PC-3 (cell line): ENCODE data around the gene COX7A2. TPM values are rescaled to one million over a fixed set of nuclear protein-coding genes. Genes with fewer than 3 reads are reported as not detected.

ENCODE experiments used
- ATAC-seq: fragments of 200-7000 bp; cut with Tn5 transposase; 2 replicates; pipeline ENCODE4 v1.9.1; 2020; ENCODE audit warnings: mild to moderate bottlenecking, moderate library complexity
- BruUV-seq: library from RNA; stranded (reverse); fragments of 400-500 nt; replicated peaks from 2 replicates; lab custom pipeline; 2021; lab: Mats Ljungman, UMichigan
- CTCF ChIA-PET: fragments of 300-600 bp; sonication (Branson Sonifier 250); formaldehyde crosslinking; loops from one replicate; lab custom pipeline; 2022; ENCODE audit warnings: antibody characterized with exemption; lab: Charles Lee
- POLR2A ChIA-PET: fragments of 300-600 bp; sonication (Branson Sonifier 250); formaldehyde crosslinking; loops from one replicate; lab custom pipeline; 2022; ENCODE audit warnings: antibody characterized with exemption; ENCODE audit not compliant: unreplicated experiment; lab: Charles Lee
- DNase-seq: peaks from one replicate; pipeline ENCODE4 v3.0.0-alpha.2; 2015
- H2AFZ ChIP-seq: fragments of 300-600 bp; sonication (generic); 2 replicates; pipeline ENCODE4 v1.6.0; 2016; ENCODE audit warnings: antibody characterized with exemption, low read length
- H3F3A ChIP-seq: fragments of 300-600 bp; sonication (generic); one replicate; pipeline ENCODE4 v1.6.0; 2017; ENCODE audit warnings: antibody characterized with exemption, low read length, control low read depth, mild to moderate bottlenecking; ENCODE audit not compliant: unreplicated experiment
- H3K27ac ChIP-seq: fragments of 300-600 bp; sonication (generic); 2 replicates; pipeline ENCODE4 v1.5.1; 2016; ENCODE audit warnings: mild to moderate bottlenecking, low read length
- H3K27me3 ChIP-seq: fragments of 300-600 bp; sonication (generic); 2 replicates; pipeline ENCODE4 v1.6.1; 2016; ENCODE audit warnings: low read length, mixed read lengths
- H3K36me3 ChIP-seq: fragments of 300-600 bp; sonication (generic); 2 replicates; pipeline ENCODE4 v1.6.1; 2016; ENCODE audit warnings: low read depth, mixed run types, low read length, mixed read lengths
- H3K4me1 ChIP-seq: fragments of 300-600 bp; sonication (generic); 2 replicates; pipeline ENCODE4 v1.5.1; 2016; ENCODE audit warnings: low read length; ENCODE audit not compliant: insufficient read depth
- H3K4me2 ChIP-seq: fragments of 300-600 bp; sonication (generic); 2 replicates; pipeline ENCODE4 v1.6.0; 2016; ENCODE audit warnings: low read length
- H3K4me3 ChIP-seq: fragments of 300-600 bp; sonication (generic); 2 replicates; pipeline ENCODE4 v1.5.1; 2016; ENCODE audit warnings: mild to moderate bottlenecking, low read length, mixed read lengths
- H3K79me2 ChIP-seq: fragments of 300-600 bp; sonication (generic); 2 replicates; pipeline ENCODE4 v1.6.1; 2017; ENCODE audit warnings: low read length, mixed read lengths
- H3K9ac ChIP-seq: fragments of 300-600 bp; sonication (generic); 2 replicates; pipeline ENCODE4 v1.6.0; 2016; ENCODE audit warnings: mild to moderate bottlenecking, low read length
- H3K9me2 ChIP-seq: fragments of 300-600 bp; sonication (generic); replicated peaks from 2 replicates; pipeline ENCODE4 v1.6.1; 2016; ENCODE audit warnings: mixed run types, low read length, mixed read lengths
- H3K9me3 ChIP-seq: fragments of 300-600 bp; sonication (generic); 2 replicates; pipeline ENCODE4 v1.6.1; 2016; ENCODE audit warnings: low read length, mixed read lengths
- H4K20me1 ChIP-seq: fragments of 300-600 bp; sonication (generic); 2 replicates; pipeline ENCODE4 v1.6.1; 2016; ENCODE audit warnings: low read length, mixed read lengths
- EZH2 ChIP-seq: fragments of 300-600 bp; sonication (generic); IDR thresholded peaks from one replicate; pipeline ENCODE4 v1.6.1; 2017; ENCODE audit warnings: antibody characterized with exemption, mild to moderate bottlenecking, low read length; ENCODE audit not compliant: unreplicated experiment
- EZH2phosphoT487 ChIP-seq: fragments of 300-600 bp; sonication (generic); IDR thresholded peaks from 2 replicates; pipeline ENCODE4 v1.6.1; 2018; ENCODE audit warnings: mild to moderate bottlenecking, antibody characterized with exemption, low read length, borderline replicate concordance
- intact Hi-C: fragments of 100-400 bp; cut with micrococcal nuclease; formaldehyde crosslinking; loops from 2 replicates; pipeline ENCODE4 v1.9.0; 2023
- total RNA-seq: library from RNA; depleted of rRNA; stranded (reverse); fragments of >200 nt; gene quantifications from 2 replicates; pipeline ENCODE4 v1.2.3, GENCODE V29; 2014
- TF ChIP-seq, protein P1 (sequence below): fragments of 300-600 bp; sonication (generic); conservative IDR thresholded peaks from 2 replicates; pipeline ENCODE4 v1.5.1; 2017; ENCODE audit warnings: antibody characterized with exemption, low read depth, mild to moderate bottlenecking, low read length

COX7A2 gene
- total RNA-seq, 1 experiment from 2014 or later, result 172 TPM

GRCh38 chr6:75201901-75202672 is 41.5 kb downstream of the COX7A2 start:
- no peak overlapping the region for H3K9ac ChIP-seq

DNA sequence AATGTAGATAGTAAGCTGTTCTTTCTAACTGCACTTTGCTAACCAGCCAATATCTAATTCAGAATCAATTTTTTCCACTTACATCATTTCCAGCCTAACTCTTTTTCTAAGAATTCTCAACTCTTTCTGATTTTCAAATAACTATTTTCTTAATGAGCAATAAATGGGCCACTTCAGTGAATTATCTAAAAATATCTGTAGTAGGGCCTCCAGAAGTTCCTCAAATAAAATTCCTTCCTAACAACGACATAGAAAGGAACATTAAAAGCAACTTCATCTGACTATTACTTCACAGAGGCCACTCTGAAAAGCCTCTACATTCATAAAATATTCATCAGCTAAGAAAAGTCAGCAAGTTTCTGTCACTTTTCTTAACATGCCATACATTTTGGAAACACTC is 42.6 kb downstream of the COX7A2 start:
- H3K79me2 ChIP-seq, result peaks cover 69% of the 10 kb centered on the region
- no peaks in the 10 kb centered on the region for H3F3A ChIP-seq
- H3K36me3 ChIP-seq, result no peaks in the 10 kb centered on the region
- no peak overlapping the region for H3K4me3 ChIP-seq
- no peaks in the 10 kb centered on the region for H4K20me1 ChIP-seq
- ChIA-PET CTCF (no interaction called here), POLR2A (no interaction called here)
- peaks cover 16% of the 10 kb centered on the region for H3K4me1 ChIP-seq
- BruUV-seq, result no TSS peak
- intact Hi-C loops, result loop anchor here (5.0 to 10.0 kb wide), 5 partner anchors 99 to 1346 kb away; no protein-coding TSS in a partner anchor
- no peaks in the 10 kb centered on the region for H3K27me3 ChIP-seq
- DNase-seq (no peak), ATAC-seq (no peak)
- no peaks in the 10 kb centered on the region for H3K9me3 ChIP-seq
- H3K9me2 ChIP-seq, result no peaks in the 10 kb centered on the region
- no peak overlapping the region for H3K4me2 ChIP-seq
- H3K27ac ChIP-seq, result no peak overlapping the region
- no peak overlapping the region for H2AFZ ChIP-seq
- TF ChIP-seq, protein P1, sequence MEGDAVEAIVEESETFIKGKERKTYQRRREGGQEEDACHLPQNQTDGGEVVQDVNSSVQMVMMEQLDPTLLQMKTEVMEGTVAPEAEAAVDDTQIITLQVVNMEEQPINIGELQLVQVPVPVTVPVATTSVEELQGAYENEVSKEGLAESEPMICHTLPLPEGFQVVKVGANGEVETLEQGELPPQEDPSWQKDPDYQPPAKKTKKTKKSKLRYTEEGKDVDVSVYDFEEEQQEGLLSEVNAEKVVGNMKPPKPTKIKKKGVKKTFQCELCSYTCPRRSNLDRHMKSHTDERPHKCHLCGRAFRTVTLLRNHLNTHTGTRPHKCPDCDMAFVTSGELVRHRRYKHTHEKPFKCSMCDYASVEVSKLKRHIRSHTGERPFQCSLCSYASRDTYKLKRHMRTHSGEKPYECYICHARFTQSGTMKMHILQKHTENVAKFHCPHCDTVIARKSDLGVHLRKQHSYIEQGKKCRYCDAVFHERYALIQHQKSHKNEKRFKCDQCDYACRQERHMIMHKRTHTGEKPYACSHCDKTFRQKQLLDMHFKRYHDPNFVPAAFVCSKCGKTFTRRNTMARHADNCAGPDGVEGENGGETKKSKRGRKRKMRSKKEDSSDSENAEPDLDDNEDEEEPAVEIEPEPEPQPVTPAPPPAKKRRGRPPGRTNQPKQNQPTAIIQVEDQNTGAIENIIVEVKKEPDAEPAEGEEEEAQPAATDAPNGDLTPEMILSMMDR, result no peak
- TF ChIP-seq EZH2phosphoT487 (no peak), EZH2 (no peak)
- H3K9ac ChIP-seq, result no peak overlapping the region

More at GRCh38 chr6:75201901-75202672, 41.5 kb downstream of the COX7A2 start:
- no peaks in the 10 kb centered on the region for H4K20me1 ChIP-seq
- intact Hi-C loops, result loop anchor here (5.0 to 10.0 kb wide), 5 partner anchors 100 to 1347 kb away; no protein-coding TSS in a partner anchor
- peaks cover 69% of the 10 kb centered on the region for H3K79me2 ChIP-seq
- H3K4me3 ChIP-seq, result no peak overlapping the region
- DNase-seq, result no peak
- no peaks in the 10 kb centered on the region for H3F3A ChIP-seq
- CTCF ChIA-PET, result no interaction called here
- BruUV-seq, result no TSS peak
- ATAC-seq, result no peak
- no peaks in the 10 kb centered on the region for H3K27me3 ChIP-seq
- POLR2A ChIA-PET, result no interaction called here
- no peak overlapping the region for H3K4me2 ChIP-seq
- H3K9me3 ChIP-seq, result no peaks in the 10 kb centered on the region
- TF ChIP-seq EZH2phosphoT487 (no peak), EZH2 (no peak)
- TF ChIP-seq, protein P1, result no peak
- H3K9me2 ChIP-seq, result no peaks in the 10 kb centered on the region
- H3K36me3 ChIP-seq, result no peaks in the 10 kb centered on the region
- H2AFZ ChIP-seq, result no peak overlapping the region
- no peak overlapping the region for H3K27ac ChIP-seq
- peaks cover 9% of the 10 kb centered on the region for H3K4me1 ChIP-seq

DNA sequence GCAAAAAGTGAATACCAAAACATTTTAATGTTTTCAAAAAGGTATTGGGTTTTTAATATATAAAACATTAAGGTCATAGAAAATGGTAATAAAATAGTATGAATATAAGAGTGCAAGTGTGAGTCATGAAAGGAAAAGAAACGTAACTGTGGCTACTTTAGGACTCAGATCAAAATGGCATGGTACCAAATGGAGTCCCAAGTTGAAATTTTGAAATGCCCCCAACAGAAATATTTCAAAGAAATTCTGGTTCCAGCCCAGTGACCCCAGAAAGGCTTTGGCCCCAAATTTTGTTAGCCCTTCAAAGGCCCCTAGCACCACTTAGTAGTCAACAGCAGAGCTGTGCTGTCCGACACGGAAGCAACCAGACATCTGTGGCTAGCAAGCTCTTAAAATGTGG is 43.7 kb downstream of the COX7A2 start:
- no peak for ATAC-seq
- no peaks in the 10 kb centered on the region for H3K36me3 ChIP-seq
- no peak overlapping the region for H3K27ac ChIP-seq
- H3K4me2 ChIP-seq, result no peak overlapping the region
- H3K79me2 ChIP-seq, result peaks cover 66% of the 10 kb centered on the region
- CTCF ChIA-PET, result no interaction called here
- BruUV-seq, result no TSS peak
- no peaks in the 10 kb centered on the region for H3F3A ChIP-seq
- no peaks in the 10 kb centered on the region for H3K27me3 ChIP-seq
- H3K9ac ChIP-seq, result no peak overlapping the region
- no peaks in the 10 kb centered on the region for H3K9me2 ChIP-seq
- H4K20me1 ChIP-seq, result no peaks in the 10 kb centered on the region
- no peak overlapping the region for H2AFZ ChIP-seq
- no peaks in the 10 kb centered on the region for H3K9me3 ChIP-seq
- POLR2A ChIA-PET, result no interaction called here
- H3K4me3 ChIP-seq, result no peak overlapping the region
- intact Hi-C loops, result loop anchor here (5.0 to 10.0 kb wide), 6 partner anchors 53 to 1345 kb away; no protein-coding TSS in a partner anchor
- no peak for DNase-seq
- TF ChIP-seq, protein P1, result no peak
- TF ChIP-seq EZH2phosphoT487 (no peak), EZH2 (no peak)
- peaks cover 24% of the 10 kb centered on the region for H3K4me1 ChIP-seq
